GM12878 (cell line): ENCODE data around the gene XPNPEP1. TPM values are rescaled to one million over a fixed set of nuclear protein-coding genes. Genes with fewer than 3 reads are reported as not detected.

Experiments used
- ATAC-seq: fragments of 200-7000 bp; cut with Tn5 transposase; 3 replicates; pipeline ENCODE4 v1.9.1; 2020; ENCODE audit warnings: mild to moderate bottlenecking, moderate library complexity
- BruUV-seq: library from RNA; stranded (reverse); fragments of 400-500 nt; replicated peaks from 2 replicates; lab custom pipeline; 2021; lab: Mats Ljungman, UMichigan
- CTCF ChIA-PET: fragments of 300-600 bp; sonication (Branson Sonifier 250); formaldehyde crosslinking; extraction: SDS; loops from one replicate; lab custom pipeline; 2021; ENCODE audit warnings: inconsistent platforms; lab: Yijun Ruan, JAX
- POLR2A ChIA-PET: fragments of 350-600 bp; formaldehyde crosslinking; extraction: SDS; loops from one replicate; lab custom pipeline; 2021; ENCODE audit warnings: inconsistent platforms; lab: Charles Lee
- RAD21 ChIA-PET: fragments of 300-600 bp; sonication (Branson Sonifier 250); formaldehyde crosslinking; loops from one replicate; lab custom pipeline; 2023; ENCODE audit warnings: antibody characterized with exemption; ENCODE audit not compliant: unreplicated experiment; lab: Charles Lee
- SMC1A ChIA-PET: fragments of 300-600 bp; sonication (Branson Sonifier 250); formaldehyde crosslinking; loops from one replicate; lab custom pipeline; 2023; ENCODE audit not compliant: unreplicated experiment, uncharacterized antibody; lab: Charles Lee
- DNase-seq: peaks from one replicate; pipeline ENCODE4 v3.0.0-alpha.2; 2011; ENCODE audit warnings: low read depth, low spot score
- FAIRE-seq: peaks from 3 replicates; lab custom pipeline; 2011; peaks lifted over from hg19 to GRCh38; lab: Jason Lieb, UNC
- H2AFZ ChIP-seq: 2 replicates; pipeline ENCODE4 v1.6.0; 2011; ENCODE audit warnings: low read depth, low read length, control low read depth; ENCODE audit not compliant: control insufficient read depth
- H3K27ac ChIP-seq: 2 replicates; pipeline ENCODE4 v1.5.1; 2011; ENCODE audit warnings: control low read depth; ENCODE audit not compliant: control insufficient read depth, insufficient read depth
- H3K27me3 ChIP-seq, 2 experiments: replicated peaks in 1 of 2; 2 replicates each; pipeline versions ENCODE4 v1.6.0 to v1.6.1; 2011; ENCODE audit warnings: low read length in 1 of 2; ENCODE audit not compliant: control insufficient read depth in 2 of 2, insufficient read depth in 2 of 2
- H3K36me3 ChIP-seq, 2 experiments: 2 replicates each; pipeline ENCODE4 v1.5.1; 2011; ENCODE audit warnings: low read length in 1 of 2; ENCODE audit not compliant: control insufficient read depth in 2 of 2, insufficient read depth in 2 of 2
- H3K4me1 ChIP-seq: 2 replicates; pipeline ENCODE4 v1.6.1; 2011; ENCODE audit warnings: mild to moderate bottlenecking, low read length, moderate library complexity, mixed read lengths; ENCODE audit not compliant: control insufficient read depth, insufficient read depth
- H3K4me2 ChIP-seq: 2 replicates; pipeline ENCODE4 v1.6.0; 2011; ENCODE audit warnings: control low read depth; ENCODE audit not compliant: control insufficient read depth, insufficient read depth
- H3K4me3 ChIP-seq: fragments of 200-600 bp; sonication (generic); 2 replicates; pipeline ENCODE4 v1.5.1; 2016
- H3K79me2 ChIP-seq: 2 replicates; pipeline ENCODE4 v1.6.0; 2011; ENCODE audit warnings: low read length; ENCODE audit not compliant: control insufficient read depth, insufficient read depth
- H3K9ac ChIP-seq: 2 replicates; pipeline ENCODE4 v1.8.0; 2011; ENCODE audit warnings: low read length, control low read depth, mixed read lengths; ENCODE audit not compliant: control insufficient read depth, insufficient read depth
- H3K9me3 ChIP-seq: replicated peaks from 3 replicates; pipeline ENCODE4 v1.5.1; 2011; ENCODE audit warnings: mild to moderate bottlenecking, low read length; ENCODE audit not compliant: control insufficient read depth, insufficient read depth
- H4K20me1 ChIP-seq: 2 replicates; pipeline ENCODE4 v1.6.0; 2011; ENCODE audit not compliant: control insufficient read depth, insufficient read depth
- ATF7 ChIP-seq: fragments of 450-650 bp; IDR thresholded peaks from 2 replicates; pipeline ENCODE4 v1.6.1; 2016; ENCODE audit warnings: low read depth, mild to moderate bottlenecking
- CEBPB ChIP-seq, 2 experiments: fragments of 150-350 bp in 1 of 2; IDR thresholded peaks; 2 replicates each; pipeline ENCODE4 v1.6.1; 2012 to 2014; ENCODE audit warnings: low read depth in 2 of 2, low read length in 2 of 2, borderline replicate concordance in 1 of 2, inconsistent platforms in 1 of 2
- CHD1 ChIP-seq: IDR thresholded peaks from 2 replicates; pipeline ENCODE4 v1.6.1; 2012; ENCODE audit warnings: low read depth, low read length, improper control_type of control experiment
- ESRRA ChIP-seq: IDR thresholded peaks from 2 replicates; pipeline ENCODE4 v1.6.1; 2012; ENCODE audit warnings: mild to moderate bottlenecking, low read length, improper control_type of control experiment
- KLF5 ChIP-seq: fragments of 450-650 bp; IDR thresholded peaks from 2 replicates; pipeline ENCODE4 v1.6.1; 2014; ENCODE audit warnings: mild to moderate bottlenecking; ENCODE audit not compliant: partially characterized antibody
- MEF2B ChIP-seq: fragments of 450-650 bp; IDR thresholded peaks from 2 replicates; pipeline ENCODE4 v1.6.1; 2018; ENCODE audit warnings: mild to moderate bottlenecking, moderate library complexity; ENCODE audit not compliant: partially characterized antibody, poor library complexity, severe bottlenecking
- NFXL1 ChIP-seq: fragments of 450-650 bp; IDR thresholded peaks from 2 replicates; pipeline ENCODE4 v1.6.1; 2017; ENCODE audit warnings: antibody characterized with exemption, mild to moderate bottlenecking, borderline replicate concordance
- NR2C2 ChIP-seq: IDR thresholded peaks from 2 replicates; pipeline ENCODE4 v1.6.1; 2011; ENCODE audit warnings: borderline replicate concordance, low read depth; ENCODE audit not compliant: control insufficient read depth, insufficient read length
- NR2F1 ChIP-seq: fragments of 450-650 bp; conservative IDR thresholded peaks from 2 replicates; pipeline ENCODE4 v1.6.1; 2017; ENCODE audit warnings: mild to moderate bottlenecking
- SMAD1 ChIP-seq: fragments of 450-650 bp; IDR thresholded peaks from 2 replicates; pipeline ENCODE4 v1.6.1; 2018; ENCODE audit warnings: mild to moderate bottlenecking, low read depth; ENCODE audit not compliant: partially characterized antibody
- ZNF207 ChIP-seq: fragments of 450-650 bp; IDR thresholded peaks from 2 replicates; pipeline ENCODE4 v1.6.1; 2014; ENCODE audit warnings: antibody characterized with exemption, mild to moderate bottlenecking, borderline replicate concordance
- WGBS: methylation state at CpG from one replicate; pipeline ENCODE4 v1.1.6; 2016; ENCODE audit warnings: low lambda C conversion rate; ENCODE audit not compliant: insufficient replicate concordance, insufficient coverage; ENCODE audit errors: missing lambda C conversion rate; 5-methylcytosine and 5-hydroxymethylcytosine counted together
- in situ Hi-C: fragments of 300-500 bp; cut with MboI; formaldehyde crosslinking; loops from 9 replicates; pipeline ENCODE4 v1.14.3; 2018; ENCODE audit warnings: mixed read lengths
- intact Hi-C: fragments of 100-400 bp; cut with micrococcal nuclease; formaldehyde crosslinking; loops from one replicate; pipeline ENCODE4 v1.14.2; 2022; ENCODE audit not compliant: unreplicated experiment
- polyA plus RNA-seq, 11 experiments: library from polyadenylated mRNA; depleted of rRNA in 4 of 11; unstranded in 6 of 11; stranded (reverse) in 5 of 11; fragments of >200 nt; fragmentation: Nextera tagmentation in 4 of 11; fragmentation: Illumina TruSeq in 1 of 11; extraction: Ambion mirVana in 4 of 11; extraction: Trizol in 1 of 11; gene quantifications; 1 replicate in 1 of 11; 2 replicates in 10 of 11; pipeline versions ENCODE4 v1.2.1 to v1.2.3, GENCODE V29; 2011 to 2016; ENCODE audit warnings: inconsistent platforms in 2 of 11, missing spikeins in 2 of 11, low read depth in 1 of 11
- total RNA-seq, 4 experiments: library from RNA; depleted of rRNA in 3 of 4; stranded (reverse); fragments of >200 nt in 3 of 4; fragmentation: Illumina TruSeq in 1 of 4; extraction: Trizol in 1 of 4; gene quantifications; 2 replicates each; pipeline versions ENCODE4 v1.2.1 to v1.2.3, GENCODE V29; 2013 to 2021
- TF ChIP-seq, protein P1 (sequence below): fragments of 450-650 bp; IDR thresholded peaks from 2 replicates; pipeline ENCODE4 v1.6.1; 2017; ENCODE audit warnings: low read depth, mild to moderate bottlenecking, moderate library complexity
- TF ChIP-seq, protein P2 (sequence below): IDR thresholded peaks from 2 replicates; pipeline ENCODE4 v1.6.1; 2012; ENCODE audit warnings: low read depth, low read length, improper control_type of control experiment
- TF ChIP-seq, protein P3 (sequence below): fragments of 150-350 bp; IDR thresholded peaks from 2 replicates; pipeline ENCODE4 v1.6.1; 2014; ENCODE audit warnings: mild to moderate bottlenecking, low read depth, low read length

XPNPEP1 gene
- total and polyA plus RNA-seq, 10 of the 15 experiments (the other 5 are each of a cell fraction or from before 2014, with no cell fraction given): 22.7 to 108 (median 43.5) TPM

DNA sequence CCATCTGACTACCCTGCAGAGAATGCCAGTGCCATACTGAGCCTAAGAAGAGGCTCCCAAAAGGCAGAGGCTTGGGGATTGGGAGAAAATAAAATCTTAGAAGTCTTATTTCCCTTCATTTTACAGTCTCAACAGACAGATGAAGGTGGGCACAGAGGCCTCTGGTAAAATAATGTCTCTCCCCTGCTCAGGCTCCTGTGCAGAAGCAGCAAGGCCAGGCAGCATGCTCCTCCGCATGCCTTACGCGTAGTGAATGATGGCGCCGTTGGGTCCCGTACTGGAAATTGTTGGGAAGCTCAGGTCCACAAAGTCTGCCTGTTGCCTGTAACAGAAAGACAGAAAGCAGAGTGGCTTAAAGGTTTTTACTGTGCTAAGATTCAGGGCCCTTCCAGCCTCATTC, 45.8 kb downstream of the XPNPEP1 start:
- Histone ChIP-seq H4K20me1 (no peaks in the 10 kb centered on the region), H3K4me1 (peaks cover 8% of the 10 kb centered on the region), H3K9ac (no peak overlapping the region), H3K79me2 (no peaks in the 10 kb centered on the region), H3K4me2 (no peak overlapping the region)
- POLR2A ChIA-PET: no interaction called here
- SMC1A ChIA-PET: no interaction called here
- DNase-seq: no peak
- intact Hi-C loops: no loop called here
- CTCF ChIA-PET: interaction anchor here (0.6 to 2.2 kb wide), 4 partner anchors 33 to 581 kb away, joined by 3 to 5 read pairs (median 4); no protein-coding TSS in a partner anchor
- RAD21 ChIA-PET: no interaction called here
- no peak for ATAC-seq
- BruUV-seq: no TSS peak
- TF ChIP-seq CHD1: no peak
- TF ChIP-seq ESRRA: no peak
- TF ChIP-seq NR2C2: no peak
- TF ChIP-seq ATF7: no peak
- TF ChIP-seq ZNF207: no peak
- no peak for TF ChIP-seq MEF2B
- no peak for TF ChIP-seq CEBPB (IDR thresholded peaks at IDR 0.05; ENCODE audit: borderline replicate concordance in 1 of 2, low read depth in 2 of 2, low read length in 2 of 2)
- TF ChIP-seq NFXL1: no peak
- no peak for TF ChIP-seq KLF5
- TF ChIP-seq, protein P1, sequence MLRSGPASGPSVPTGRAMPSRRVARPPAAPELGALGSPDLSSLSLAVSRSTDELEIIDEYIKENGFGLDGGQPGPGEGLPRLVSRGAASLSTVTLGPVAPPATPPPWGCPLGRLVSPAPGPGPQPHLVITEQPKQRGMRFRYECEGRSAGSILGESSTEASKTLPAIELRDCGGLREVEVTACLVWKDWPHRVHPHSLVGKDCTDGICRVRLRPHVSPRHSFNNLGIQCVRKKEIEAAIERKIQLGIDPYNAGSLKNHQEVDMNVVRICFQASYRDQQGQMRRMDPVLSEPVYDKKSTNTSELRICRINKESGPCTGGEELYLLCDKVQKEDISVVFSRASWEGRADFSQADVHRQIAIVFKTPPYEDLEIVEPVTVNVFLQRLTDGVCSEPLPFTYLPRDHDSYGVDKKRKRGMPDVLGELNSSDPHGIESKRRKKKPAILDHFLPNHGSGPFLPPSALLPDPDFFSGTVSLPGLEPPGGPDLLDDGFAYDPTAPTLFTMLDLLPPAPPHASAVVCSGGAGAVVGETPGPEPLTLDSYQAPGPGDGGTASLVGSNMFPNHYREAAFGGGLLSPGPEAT: no peak
- no peak for TF ChIP-seq NR2F1
- TF ChIP-seq, protein P2, sequence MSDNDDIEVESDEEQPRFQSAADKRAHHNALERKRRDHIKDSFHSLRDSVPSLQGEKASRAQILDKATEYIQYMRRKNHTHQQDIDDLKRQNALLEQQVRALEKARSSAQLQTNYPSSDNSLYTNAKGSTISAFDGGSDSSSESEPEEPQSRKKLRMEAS: no peak
- TF ChIP-seq, protein P3, sequence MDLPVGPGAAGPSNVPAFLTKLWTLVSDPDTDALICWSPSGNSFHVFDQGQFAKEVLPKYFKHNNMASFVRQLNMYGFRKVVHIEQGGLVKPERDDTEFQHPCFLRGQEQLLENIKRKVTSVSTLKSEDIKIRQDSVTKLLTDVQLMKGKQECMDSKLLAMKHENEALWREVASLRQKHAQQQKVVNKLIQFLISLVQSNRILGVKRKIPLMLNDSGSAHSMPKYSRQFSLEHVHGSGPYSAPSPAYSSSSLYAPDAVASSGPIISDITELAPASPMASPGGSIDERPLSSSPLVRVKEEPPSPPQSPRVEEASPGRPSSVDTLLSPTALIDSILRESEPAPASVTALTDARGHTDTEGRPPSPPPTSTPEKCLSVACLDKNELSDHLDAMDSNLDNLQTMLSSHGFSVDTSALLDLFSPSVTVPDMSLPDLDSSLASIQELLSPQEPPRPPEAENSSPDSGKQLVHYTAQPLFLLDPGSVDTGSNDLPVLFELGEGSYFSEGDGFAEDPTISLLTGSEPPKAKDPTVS: no peak
- no peak for TF ChIP-seq SMAD1
- TF ChIP-seq, all 136 proteins: peak for 0
- Histone ChIP-seq H3K27me3 (no peaks in the 10 kb centered on the region), H3K27ac (no peak overlapping the region), H2AFZ (no peak overlapping the region), H3K36me3 (peaks cover 12 to 29% of the 10 kb centered on the region in 2 experiments), H3K9me3 (no peaks in the 10 kb centered on the region), H3K4me3 (no peak overlapping the region)
- in situ Hi-C loops: no loop called here
- 97% methylated on average over 6 of the region's 6 CpGs for WGBS
- no peak for FAIRE-seq
